SJCRH30 (cell line): Measurements from ENCODE around the gene DENND5A. TPM values are rescaled to one million over a fixed set of nuclear protein-coding genes. Genes with fewer than 3 reads are reported as not detected.
A peak's percentile ranks its signal among the peaks of the same experiment; 100 is the strongest.
"Not testable (repeated sequence)": the region's sequence is repeated elsewhere in the genome, so short reads cannot be mapped to it uniquely, and the experiment has no call there.

Experiments used
- DNase-seq, 2 experiments: peaks; one replicate each; pipeline ENCODE4 v3.0.0-alpha.2; 2015 to 2020
- H3K27ac ChIP-seq: fragments of 250-450 bp; sonication (Bioruptor Pico); 2 replicates; pipeline ENCODE4 v1.5.1; 2020; ENCODE audit warnings: mild to moderate bottlenecking, moderate library complexity
- H3K27me3 ChIP-seq: fragments of 250-450 bp; sonication (Bioruptor Pico); 2 replicates; pipeline ENCODE4 v1.5.1; 2020; ENCODE audit warnings: mild to moderate bottlenecking, moderate library complexity
- H3K36me3 ChIP-seq: fragments of 250-450 bp; sonication (Bioruptor Pico); 2 replicates; pipeline ENCODE4 v1.5.1; 2020; ENCODE audit warnings: mild to moderate bottlenecking, moderate library complexity
- H3K4me1 ChIP-seq: fragments of 250-450 bp; sonication (Bioruptor Pico); 2 replicates; pipeline ENCODE4 v1.5.1; 2020; ENCODE audit warnings: mild to moderate bottlenecking, moderate library complexity
- H3K4me3 ChIP-seq: fragments of 250-450 bp; sonication (Bioruptor Pico); 2 replicates; pipeline ENCODE4 v1.5.1; 2020; ENCODE audit warnings: mild to moderate bottlenecking, moderate library complexity
- H3K9me3 ChIP-seq: fragments of 250-450 bp; sonication (Bioruptor Pico); replicated peaks from 2 replicates; pipeline ENCODE4 v1.5.1; 2020; ENCODE audit warnings: mild to moderate bottlenecking, moderate library complexity
- total RNA-seq: library from RNA; depleted of rRNA; stranded (reverse); fragments of >200 nt; shearing (Covaris generic); gene quantifications from 2 replicates; pipeline ENCODE4 v1.2.3, GENCODE V29; 2014

DENND5A gene
- total RNA-seq, 1 experiment from 2014 or later = 113 TPM

GRCh38 chr11:9274499-9275258 lies 9.5 kb upstream of the DENND5A start:
- no peak overlapping the region for H3K4me3 ChIP-seq
- H3K27me3 ChIP-seq = no peaks in the 10 kb centered on the region
- no peak overlapping the region for H3K27ac ChIP-seq
- no peaks in the 10 kb centered on the region for H3K9me3 ChIP-seq
- H3K4me1 ChIP-seq = no peaks in the 10 kb centered on the region
- no peak for DNase-seq
- H3K36me3 ChIP-seq = peaks cover 2% of the 10 kb centered on the region; the same call in 1 of the 2 replicates

DNA sequence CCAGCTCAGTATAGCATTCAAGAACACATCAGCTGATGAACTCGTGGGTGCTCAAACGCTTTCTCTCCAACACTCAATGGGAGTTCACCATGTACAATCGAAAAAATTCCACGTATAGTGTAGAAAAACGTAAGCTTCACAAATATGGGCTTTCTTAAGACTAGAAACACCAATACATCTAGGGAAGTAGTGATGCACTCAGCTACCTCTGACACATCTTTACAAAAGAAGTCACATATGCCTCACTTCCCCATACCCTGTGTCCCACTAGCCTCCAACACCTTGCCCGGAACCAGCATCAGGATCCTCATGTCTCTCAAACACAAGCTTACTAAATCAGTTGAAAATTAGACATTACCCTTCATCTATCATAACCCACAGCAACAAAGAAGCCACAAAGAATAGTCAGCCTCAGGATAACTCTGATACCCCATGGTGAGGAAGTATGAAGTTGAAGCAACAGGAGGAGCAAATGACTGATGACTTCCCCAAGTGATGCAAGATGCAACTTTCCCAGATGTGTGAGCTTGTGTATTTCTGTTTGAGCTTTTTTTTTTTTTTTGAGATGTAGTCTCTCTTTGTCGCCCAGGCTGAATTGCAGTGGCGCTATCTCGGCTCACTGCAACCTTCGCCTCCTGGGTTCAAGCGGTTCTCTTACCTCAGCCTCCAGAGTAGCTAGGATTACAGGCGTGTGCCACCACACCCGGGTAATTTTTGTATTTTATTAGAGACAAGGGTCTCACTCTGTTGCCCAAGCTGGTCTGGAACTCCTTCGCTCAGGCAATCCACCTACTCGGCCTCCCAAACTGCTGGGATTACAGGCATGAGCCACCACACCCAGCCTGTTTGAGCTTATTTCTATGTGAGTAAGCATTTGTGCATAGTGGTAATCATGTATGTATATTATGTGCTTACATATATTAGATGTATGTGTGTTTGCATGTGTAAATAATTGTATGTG lies 8.5 kb upstream of the DENND5A start:
- no peak for DNase-seq
- no peaks in the 10 kb centered on the region for H3K4me1 ChIP-seq

GRCh38 chr11:9269492-9270013 lies 4.4 kb upstream of the DENND5A start:
- H3K27ac ChIP-seq = no peak overlapping the region
- H3K36me3 ChIP-seq = no peaks in the 10 kb centered on the region
- DNase-seq = no peak
- H3K9me3 ChIP-seq = no peaks in the 10 kb centered on the region
- H3K4me1 ChIP-seq = peaks cover 2% of the 10 kb centered on the region; the same call in 1 of the 2 replicates
- H3K4me3 ChIP-seq = no peak overlapping the region
- H3K27me3 ChIP-seq = no peaks in the 10 kb centered on the region

More for the DNA sequence above, 8.5 kb upstream of the DENND5A start:
- Histone ChIP-seq H3K36me3 (peaks cover 1% of the 10 kb centered on the region; the same call in 1 of the 2 replicates), H3K27ac (no peak overlapping the region), H3K27me3 (no peaks in the 10 kb centered on the region), H3K9me3 (no peaks in the 10 kb centered on the region), H3K4me3 (no peak overlapping the region)

GRCh38 chr11:9267680-9268079 lies 2.5 kb upstream of the DENND5A start:
- Histone ChIP-seq H3K4me3 (no peak overlapping the region), H3K27ac (no peak overlapping the region), H3K36me3 (no peaks in the 10 kb centered on the region), H3K4me1 (peaks cover 2% of the 10 kb centered on the region; the same call in 1 of the 2 replicates), H3K27me3 (no peaks in the 10 kb centered on the region), H3K9me3 (no peaks in the 10 kb centered on the region)
- no peak for DNase-seq

- H3K4me3 ChIP-seq = no peak overlapping the region
- peaks cover 2% of the 10 kb centered on the region; the same call in 1 of the 2 replicates for H3K4me1 ChIP-seq
- H3K27ac ChIP-seq = no peak overlapping the region
- no peaks in the 10 kb centered on the region for H3K36me3 ChIP-seq
- no peak for DNase-seq
- H3K27me3 ChIP-seq = no peaks in the 10 kb centered on the region
- H3K9me3 ChIP-seq = no peaks in the 10 kb centered on the region
Observed at GRCh38 chr11:9266926-9267325, 1.8 kb upstream of the DENND5A start.

DNA sequence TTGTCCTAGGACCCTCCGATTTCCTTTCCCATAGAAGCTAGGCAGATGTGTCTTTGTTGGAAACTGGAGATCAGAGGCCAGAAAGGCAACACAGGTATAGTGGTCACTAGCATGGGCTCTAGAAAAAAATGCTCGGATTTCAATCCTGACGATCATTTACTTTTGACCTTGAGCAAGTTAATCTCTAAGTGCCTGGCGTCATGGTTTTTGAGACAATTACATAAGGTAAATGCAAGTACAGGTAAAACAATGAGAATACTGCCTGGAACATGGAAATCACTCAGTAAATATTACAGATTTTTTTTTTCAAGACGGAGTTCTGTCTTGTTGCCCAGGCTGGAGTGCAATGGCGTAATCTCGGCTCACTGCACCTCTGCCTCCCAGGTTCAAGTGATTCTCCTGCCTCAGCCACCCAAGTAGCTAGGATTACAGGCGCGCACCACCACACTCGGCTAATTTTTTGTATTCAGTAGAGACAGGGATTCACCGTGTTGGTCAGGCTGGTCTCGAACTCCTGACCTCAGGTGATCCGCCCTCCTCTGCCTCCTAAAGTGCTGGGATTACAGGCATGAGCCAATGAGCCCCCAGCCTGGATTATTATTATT lies 1.1 kb upstream of the DENND5A start:
- Histone ChIP-seq H3K4me3 (peak overlapping the region; percentile 99), H3K4me1 (peaks cover 4% of the 10 kb centered on the region), H3K27ac (no peak overlapping the region), H3K36me3 (no peaks in the 10 kb centered on the region), H3K9me3 (no peaks in the 10 kb centered on the region), H3K27me3 (no peaks in the 10 kb centered on the region)
- DNase-seq = no peak

DNA sequence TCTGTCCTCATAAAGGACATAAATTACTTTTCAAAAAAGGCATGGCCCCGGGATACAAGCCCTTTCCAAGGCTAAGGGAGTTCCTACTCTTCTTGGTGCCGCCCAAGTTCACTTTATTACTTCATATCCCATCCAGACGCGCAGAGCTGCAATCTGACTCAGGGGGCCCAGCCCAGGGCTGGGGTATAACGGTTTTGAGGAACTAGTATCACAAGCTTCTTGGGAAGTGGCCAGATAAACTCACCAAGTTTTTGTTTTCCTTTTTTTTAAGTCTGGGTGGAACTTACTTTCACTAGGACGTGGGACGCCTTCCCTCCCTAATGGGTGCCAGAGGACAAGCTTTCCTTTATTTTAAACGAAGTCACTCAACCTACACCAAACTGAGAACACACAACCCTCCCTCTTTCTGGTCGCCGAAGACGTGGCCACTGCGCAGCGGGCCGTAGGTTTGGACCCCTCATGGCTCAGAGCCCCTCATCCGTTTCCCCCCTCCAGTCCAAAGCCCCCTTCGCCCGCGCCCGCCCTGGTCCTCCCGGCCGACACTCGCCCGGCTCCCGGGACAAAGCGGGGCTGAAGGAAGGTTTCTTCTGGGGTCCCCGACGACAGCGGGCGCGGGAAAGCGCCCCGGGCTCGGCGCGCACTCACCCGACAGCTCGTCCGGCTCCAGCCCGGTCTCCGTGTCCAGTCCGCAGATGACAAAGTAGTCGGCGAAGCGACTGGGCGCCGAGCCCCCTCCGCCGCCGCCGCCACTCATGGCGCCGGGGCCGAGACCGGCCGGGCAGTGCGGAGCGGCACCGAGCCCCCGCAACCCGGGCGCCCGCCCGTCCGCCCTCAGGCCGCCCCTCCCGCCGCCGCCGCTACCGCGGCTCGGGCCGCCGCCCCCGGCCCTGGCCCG lies 587 bp downstream of the DENND5A start:
- Histone ChIP-seq H3K4me1 (peaks cover 15% of the 10 kb centered on the region), H3K36me3 (no peaks in the 10 kb centered on the region), H3K9me3 (no peaks in the 10 kb centered on the region), H3K27ac (peak overlapping the region; percentile 79), H3K27me3 (no peaks in the 10 kb centered on the region), H3K4me3 (peak overlapping the region; percentile 99)
- DNase-seq = peak; percentile 58 to 70

DNA sequence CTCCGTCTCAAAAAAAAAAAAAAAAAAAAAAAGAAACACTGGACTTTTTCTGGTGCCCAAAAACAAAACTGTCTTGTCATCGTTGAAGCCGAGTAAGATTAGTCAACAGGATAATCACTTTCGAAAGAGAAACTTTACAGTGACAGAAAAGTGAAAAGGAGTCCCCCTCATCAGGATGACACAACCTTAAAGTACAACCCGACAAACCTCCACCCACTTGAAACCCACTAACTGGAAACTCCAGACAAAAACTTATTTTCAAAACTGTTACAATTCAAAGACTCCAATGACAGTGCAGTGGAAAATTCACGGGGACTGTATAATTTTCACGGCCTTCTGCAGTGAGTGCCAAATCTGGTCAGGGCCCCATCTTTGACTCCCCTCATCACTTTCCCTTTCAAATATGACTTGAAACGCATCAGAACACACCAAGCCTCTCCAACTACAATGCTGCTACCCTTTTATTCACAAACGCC lies 1.3 kb downstream of the DENND5A start:
- peak overlapping the region; percentile 99 for H3K4me3 ChIP-seq
- no peaks in the 10 kb centered on the region for H3K9me3 ChIP-seq
- H3K27me3 ChIP-seq = no peaks in the 10 kb centered on the region
- peaks cover 15% of the 10 kb centered on the region for H3K4me1 ChIP-seq
- H3K27ac ChIP-seq = peak overlapping the region; percentile 79; the same call in 1 of the 2 replicates
- DNase-seq = no peak
- H3K36me3 ChIP-seq = no peaks in the 10 kb centered on the region; the same call in 1 of the 2 replicates

- not testable (repeated sequence) for H3K27me3 ChIP-seq, H3K4me3 ChIP-seq, H3K27ac ChIP-seq, H3K9me3 ChIP-seq, H3K36me3 ChIP-seq
- DNase-seq = peak in 1 of 2 experiments; percentile 36
- peaks cover 13% of the 10 kb centered on the region for H3K4me1 ChIP-seq
Observed at GRCh38 chr11:9260838-9261146, 4.4 kb downstream of the DENND5A start.

DNA sequence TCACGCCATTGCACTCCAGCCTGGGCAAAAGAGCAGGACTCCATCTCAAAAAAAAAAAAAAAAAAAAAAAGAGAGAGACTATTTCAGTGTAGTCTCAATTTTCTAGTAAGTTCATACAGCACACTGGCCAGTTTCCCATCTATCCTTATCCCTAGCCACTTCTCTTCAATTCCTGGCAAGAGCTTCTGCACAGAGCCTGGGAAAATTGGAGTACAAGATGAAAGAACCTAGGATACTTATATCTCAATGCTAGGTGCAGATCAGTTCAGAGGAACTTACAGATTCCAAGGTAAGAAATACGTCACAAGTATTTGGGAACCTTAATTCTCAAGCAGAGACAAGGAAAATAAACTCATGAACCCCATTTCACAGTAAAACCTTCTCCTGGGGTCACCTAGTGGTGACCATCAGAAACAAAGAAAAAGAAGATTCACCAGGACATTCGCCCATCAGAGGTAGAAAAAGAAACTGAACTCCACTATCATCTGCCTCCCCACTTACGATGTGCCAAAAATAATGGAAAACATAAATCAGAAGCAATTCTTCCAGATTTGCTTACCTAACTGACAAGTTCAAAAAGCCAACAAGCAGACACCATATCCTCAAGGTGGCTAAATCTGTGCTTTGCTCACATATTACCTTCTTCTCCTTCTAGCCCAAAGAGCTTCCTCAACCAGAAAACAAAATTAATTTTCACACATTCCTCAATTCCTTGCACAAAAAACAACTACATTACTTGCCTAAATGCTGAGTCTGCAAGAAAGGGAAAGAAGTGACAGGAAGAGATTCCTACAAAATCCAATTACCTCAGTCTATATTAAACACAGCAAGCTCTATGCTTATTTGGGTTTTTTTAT lies 4.9 kb downstream of the DENND5A start:
- Histone ChIP-seq H3K4me3 (no peak overlapping the region), H3K27ac (no peak overlapping the region), H3K9me3 (no peaks in the 10 kb centered on the region; the same call in 1 of the 2 replicates), H3K36me3 (peaks cover 10% of the 10 kb centered on the region), H3K4me1 (peaks cover 13% of the 10 kb centered on the region), H3K27me3 (no peaks in the 10 kb centered on the region)
- DNase-seq = no peak

DNA sequence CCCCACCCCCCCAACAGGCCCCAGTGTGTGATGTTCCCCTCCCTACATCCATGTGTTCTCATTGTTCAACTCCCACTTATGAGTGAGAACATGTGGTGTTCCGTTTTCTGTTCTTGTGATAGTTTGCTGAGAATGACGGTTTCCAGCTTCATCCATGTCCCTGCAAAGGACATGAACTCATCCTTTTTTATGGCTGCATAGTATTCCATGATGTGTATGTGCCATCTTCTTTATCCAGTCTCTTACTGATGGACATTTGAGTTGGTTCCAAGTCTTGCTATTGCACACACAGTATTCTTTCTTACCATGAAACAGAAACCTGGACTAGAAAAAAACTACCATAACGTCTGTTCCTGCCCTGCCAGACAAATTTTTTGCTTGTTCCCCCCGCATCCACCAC lies 6.9 kb downstream of the DENND5A start:
- H3K4me3 ChIP-seq = not testable (repeated sequence)

GRCh38 chr11:9254416-9254815 lies 10.7 kb downstream of the DENND5A start:
- Histone ChIP-seq H3K9me3 (no peaks in the 10 kb centered on the region; the same call in 1 of the 2 replicates), H3K36me3 (peaks cover 17% of the 10 kb centered on the region), H3K4me1 (peaks cover 8% of the 10 kb centered on the region), H3K27ac (no peak overlapping the region), H3K27me3 (no peaks in the 10 kb centered on the region), H3K4me3 (no peak overlapping the region)
- no peak for DNase-seq

More for the DNA sequence above, 6.9 kb downstream of the DENND5A start:
- not testable (repeated sequence) for H3K27ac ChIP-seq, H3K9me3 ChIP-seq, H3K27me3 ChIP-seq, DNase-seq
- H3K4me1 ChIP-seq = peaks cover 13% of the 10 kb centered on the region
- peaks cover 17% of the 10 kb centered on the region for H3K36me3 ChIP-seq

GRCh38 chr11:9253086-9253485 lies 12.1 kb downstream of the DENND5A start:
- Histone ChIP-seq H3K4me3 (no peak overlapping the region), H3K27ac (no peak overlapping the region), H3K36me3 (peaks cover 13% of the 10 kb centered on the region), H3K27me3 (no peaks in the 10 kb centered on the region), H3K4me1 (peaks cover 8% of the 10 kb centered on the region), H3K9me3 (no peaks in the 10 kb centered on the region)
- DNase-seq = no peak
